HepG2 (cell line): Measurements from ENCODE around the gene TECTB. TPM values are rescaled to one million over a fixed set of nuclear protein-coding genes. Genes with fewer than 3 reads are reported as not detected.

Experiments
- EP300 ChIP-seq, 3 experiments: sonication (generic) in 1 of 3; formaldehyde crosslinking in 1 of 3; IDR thresholded peaks; 2 replicates each; pipeline versions ENCODE4 v1.5.1 to v1.6.1; 2011 to 2020; ENCODE audit warnings: low read depth in 2 of 3, low read length in 2 of 3, borderline replicate concordance in 1 of 3, improper control_type of control experiment in 1 of 3, mild to moderate bottlenecking in 1 of 3, missing genetic modification reagents in 1 of 3, moderate library complexity in 1 of 3
- FOXA3 ChIP-seq: IDR thresholded peaks from 2 replicates; pipeline ENCODE4 v1.6.1; 2016; ENCODE audit warnings: missing genetic modification reagents, missing compliant biosample characterization
- HMG20A ChIP-seq: IDR thresholded peaks from 2 replicates; pipeline ENCODE4 v1.6.1; 2016; ENCODE audit warnings: borderline replicate concordance
- IKZF5 ChIP-seq: IDR thresholded peaks from 2 replicates; pipeline ENCODE4 v1.6.1; 2018; ENCODE audit warnings: missing genetic modification reagents, mild to moderate bottlenecking, missing compliant biosample characterization
- KDM1A ChIP-seq: IDR thresholded peaks from 2 replicates; pipeline ENCODE4 v1.6.1; 2016; ENCODE audit warnings: missing compliant biosample characterization
- KIAA2018 ChIP-seq: sonication (generic); formaldehyde crosslinking; IDR thresholded peaks from 2 replicates; pipeline ENCODE4 v1.5.0; 2020; ENCODE audit warnings: mild to moderate bottlenecking, missing genetic modification reagents, borderline replicate concordance
- MBD4 ChIP-seq: IDR thresholded peaks from 2 replicates; pipeline ENCODE4 v1.6.1; 2012; ENCODE audit warnings: low read length, inconsistent platforms, borderline replicate concordance
- NFIC ChIP-seq: IDR thresholded peaks from 2 replicates; pipeline ENCODE4 v1.6.1; 2012; ENCODE audit warnings: mild to moderate bottlenecking, low read length, inconsistent platforms
- NR0B2 ChIP-seq: sonication (generic); formaldehyde crosslinking; IDR thresholded peaks from 2 replicates; pipeline ENCODE4 v1.4.0; 2020; ENCODE audit warnings: mild to moderate bottlenecking, missing genetic modification reagents
- NR2F6 ChIP-seq, 2 experiments: IDR thresholded peaks; 2 replicates each; pipeline ENCODE4 v1.6.1; 2016; ENCODE audit warnings: antibody characterized with exemption in 1 of 2, mild to moderate bottlenecking in 1 of 2
- ONECUT2 ChIP-seq: sonication (generic); formaldehyde crosslinking; IDR thresholded peaks from 2 replicates; pipeline ENCODE4 v1.4.0; 2020; ENCODE audit warnings: missing genetic modification reagents
- ZBTB7A ChIP-seq: sonication (generic); formaldehyde crosslinking; IDR thresholded peaks from 2 replicates; pipeline ENCODE4 v1.8.0; 2022; ENCODE audit warnings: mild to moderate bottlenecking, missing genetic modification reagents
- ZNF263 ChIP-seq: sonication (generic); formaldehyde crosslinking; IDR thresholded peaks from 2 replicates; pipeline ENCODE4 v1.4.0; 2020; ENCODE audit warnings: missing genetic modification reagents
- ZNF414 ChIP-seq: sonication (generic); formaldehyde crosslinking; IDR thresholded peaks from 2 replicates; pipeline ENCODE4 v1.5.0; 2020; ENCODE audit warnings: missing genetic modification reagents
- ZNF430 ChIP-seq: sonication (generic); formaldehyde crosslinking; IDR thresholded peaks from 2 replicates; pipeline ENCODE4 v1.9.0; 2021; ENCODE audit warnings: mild to moderate bottlenecking, missing genetic modification reagents
- ZNF678 ChIP-seq: sonication (generic); formaldehyde crosslinking; IDR thresholded peaks from 2 replicates; pipeline ENCODE4 v1.4.0; 2020; ENCODE audit warnings: mild to moderate bottlenecking, missing genetic modification reagents
- polyA plus RNA-seq, 8 experiments: library from polyadenylated mRNA; depleted of rRNA in 3 of 8; stranded (reverse) in 7 of 8; unstranded in 1 of 8; fragments of >200 nt; fragmentation: Illumina TruSeq in 4 of 8; extraction: Trizol in 4 of 8; gene quantifications; 2 replicates each; pipeline versions ENCODE4 v1.2.1 to v1.2.3, GENCODE V29; 2011 to 2016; ENCODE audit warnings: low read depth in 4 of 8, missing spikeins in 1 of 8, mixed read lengths in 1 of 8; ENCODE audit not compliant: insufficient read depth in 1 of 8
- total RNA-seq, 5 experiments: library from RNA; depleted of rRNA; stranded (reverse); fragments of >200 nt; fragmentation: Illumina TruSeq; extraction: Trizol; gene quantifications; 2 replicates each; pipeline ENCODE4 v1.2.3, GENCODE V29; 2016; ENCODE audit warnings: low read depth in 1 of 5

The TECTB gene
- total and polyA plus RNA-seq, 2 of the 13 experiments (the other 11 are each of a cell fraction or from before 2014, with no cell fraction given) = 0.78 to 1.8 TPM

GRCh38 chr10:112286837-112287818, 3.9 kb downstream of the TECTB start (continued):
- TF ChIP-seq ONECUT2 (CRISPR knock-in tag) (no peak), EP300 (IDR thresholded peaks at IDR 0.05; ENCODE audit: low read depth in 2 of 2, low read length in 2 of 2) (peak in 1 of 2 experiments; percentile 90; a peak in 2 of 4 replicates), EP300 (CRISPR knock-in tag; IDR thresholded peaks at IDR 0.05; ENCODE audit: borderline replicate concordance) (peak; percentile 15; the same call in 1 of the 2 replicates), NR0B2 (CRISPR knock-in tag) (no peak), ZNF678 (no peak), KIAA2018 (CRISPR knock-in tag) (no peak), NFIC (peak; percentile 77), NR2F6 (IDR thresholded peaks at IDR 0.05) (peak; percentile 41), NR2F6 (CRISPR knock-in tag; IDR thresholded peaks at IDR 0.05) (no peak), HMG20A (CRISPR knock-in tag) (peak; percentile 56), FOXA3 (CRISPR knock-in tag) (peak; percentile 81), ZBTB7A (CRISPR knock-in tag) (no peak), KDM1A (CRISPR knock-in tag) (peak; percentile 80; the same call in 1 of the 2 replicates), IKZF5 (CRISPR knock-in tag) (no peak), ZNF414 (CRISPR knock-in tag) (no peak), ZNF430 (no peak), ZNF263 (CRISPR knock-in tag) (peak; percentile 88), MBD4 (no peak)
